ENCODE measurements around the gene TMEM175. TPM values are rescaled to one million over a fixed set of nuclear protein-coding genes. Genes with fewer than 3 reads are reported as not detected.
A peak's percentile ranks its signal among the peaks of the same experiment; 100 is the strongest.

TMEM175 gene
- total and polyA plus RNA-seq, 2 of the 13 experiments (the other 11 are each of a cell fraction or from before 2014, with no cell fraction given): 5.1 to 9.9 TPM

DNA sequence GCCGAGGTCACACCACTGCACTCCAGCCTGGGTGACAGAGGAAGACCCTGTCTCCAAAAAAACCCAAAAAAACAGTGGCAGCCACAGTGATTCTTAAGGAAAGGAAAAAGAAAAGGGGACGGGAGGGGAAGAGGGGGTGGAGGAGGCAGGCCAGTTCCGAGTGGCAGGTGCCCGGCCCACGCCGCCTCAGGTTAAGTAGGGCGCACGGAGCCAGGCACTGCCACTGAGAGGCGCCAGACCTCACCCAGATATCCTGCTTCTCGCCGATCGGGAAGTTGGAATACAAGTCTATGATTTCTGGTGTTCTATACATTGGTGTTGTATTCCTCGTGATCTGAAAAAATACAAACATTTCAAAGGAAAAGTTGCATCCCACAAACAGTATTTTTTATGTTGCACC is 36.0 kb upstream of the TMEM175 start:
- in situ Hi-C loops (cut with HindIII; ENCODE audit: extremely low pct_ligation_motif_present, low pct_unique_long_range_greater_than_20kb): no loop called here
- CTCF ChIA-PET (ENCODE audit: low intra/inter-chr PET ratio, low total read pairs): no interaction called here

DNA sequence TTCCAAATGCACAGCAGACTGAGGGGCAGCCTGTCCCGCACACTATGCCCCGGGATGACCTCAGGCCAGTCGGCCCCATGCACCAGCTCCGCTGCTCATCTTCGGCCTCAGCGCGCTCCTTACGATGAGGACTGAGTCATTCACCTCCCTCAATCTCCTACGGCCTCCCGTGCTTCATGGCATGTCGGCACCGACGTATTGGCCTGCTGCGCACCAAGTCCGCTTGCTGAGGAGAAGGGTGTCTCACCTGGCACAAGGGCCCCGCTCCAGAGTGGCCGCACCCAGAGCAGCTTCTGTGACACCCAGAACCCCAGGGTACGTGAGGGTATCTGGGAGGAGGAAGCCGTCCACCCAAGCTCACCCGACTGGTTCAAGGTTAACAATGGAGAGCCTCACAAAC is 35.6 kb upstream of the TMEM175 start:
- 96% methylated on average over 18 of the region's 20 CpGs for WGBS (ENCODE audit: low lambda C conversion rate)
- no peak overlapping the region for H3K4me3 ChIP-seq (replicated peaks in 1 of 3; ENCODE audit: insufficient read depth in 1 of 3, low read depth in 2 of 3, low read length in 3 of 3)
- ChIA-PET POLR2A (no interaction called here), CTCF (ENCODE audit: low intra/inter-chr PET ratio, low total read pairs) (no interaction called here)
- H4K20me1 ChIP-seq (ENCODE audit: insufficient read depth, low read length): no peaks in the 10 kb centered on the region; the same call in 1 of the 2 replicates
- no peaks in the 10 kb centered on the region for H3K27me3 ChIP-seq (ENCODE audit: control insufficient read depth in 1 of 2, insufficient read depth in 2 of 2, low read length in 2 of 2)
- H3K9ac ChIP-seq (ENCODE audit: insufficient read depth, low read depth, low read length): no peak overlapping the region
- DNase-seq (ENCODE audit: low spot score) (no peak), FAIRE-seq (no peak), ATAC-seq (no peak)
- peaks cover 15 to 36% of the 10 kb centered on the region in 2 experiments; a peak in 4 of 5 replicates for H3K36me3 ChIP-seq (replicated peaks in 1 of 2; ENCODE audit: control insufficient read depth in 1 of 2, insufficient read depth in 2 of 2, low read length in 2 of 2)
- H3K27ac ChIP-seq (ENCODE audit: extremely low read length, insufficient read depth, low read length): no peak overlapping the region
- H3K4me1 ChIP-seq (ENCODE audit: insufficient read depth, low read length): no peaks in the 10 kb centered on the region
- H3K9me3 ChIP-seq (ENCODE audit: low read length): no peaks in the 10 kb centered on the region
- in situ Hi-C loops (cut with HindIII; ENCODE audit: extremely low pct_ligation_motif_present, low pct_unique_long_range_greater_than_20kb): no loop called here
- no peak overlapping the region for H3K4me2 ChIP-seq (ENCODE audit: low read depth, low read length)
- BruUV-seq (replicated peaks): no TSS peak
- H2AFZ ChIP-seq (ENCODE audit: low read length): no peak overlapping the region
- H3K79me2 ChIP-seq (ENCODE audit: insufficient read depth, low read length): no peaks in the 10 kb centered on the region
- intact Hi-C loops (cut with micrococcal nuclease; ENCODE audit: unreplicated experiment): no loop called here
- no peak for TF ChIP-seq GATA4 (IDR thresholded peaks at IDR 0.05; ENCODE audit: borderline replicate concordance, low read depth)
- TF ChIP-seq ZNF737 (CRISPR knock-in tag; IDR thresholded peaks at IDR 0.05; ENCODE audit: borderline replicate concordance): no peak
- no peak for TF ChIP-seq CBFB (CRISPR knock-in tag; IDR thresholded peaks at IDR 0.05)
- no peak for TF ChIP-seq ZNF781 (CRISPR knock-in tag; IDR thresholded peaks at IDR 0.05; ENCODE audit: borderline replicate concordance, not compliant biosample characterization)
- no peak for TF ChIP-seq HMG20B (CRISPR knock-in tag; conservative IDR thresholded peaks at IDR 0.05)
- TF ChIP-seq SALL2 (CRISPR knock-in tag; IDR thresholded peaks at IDR 0.05): no peak
- TF ChIP-seq ZNF180 (CRISPR knock-in tag; IDR thresholded peaks at IDR 0.05; ENCODE audit: borderline replicate concordance, low read depth): no peak
- no peak for TF ChIP-seq ZC3H13 (CRISPR knock-in tag; IDR thresholded peaks at IDR 0.05)
- TF ChIP-seq TOPORS (CRISPR knock-in tag; IDR thresholded peaks at IDR 0.05): no peak
- TF ChIP-seq, protein P1, sequence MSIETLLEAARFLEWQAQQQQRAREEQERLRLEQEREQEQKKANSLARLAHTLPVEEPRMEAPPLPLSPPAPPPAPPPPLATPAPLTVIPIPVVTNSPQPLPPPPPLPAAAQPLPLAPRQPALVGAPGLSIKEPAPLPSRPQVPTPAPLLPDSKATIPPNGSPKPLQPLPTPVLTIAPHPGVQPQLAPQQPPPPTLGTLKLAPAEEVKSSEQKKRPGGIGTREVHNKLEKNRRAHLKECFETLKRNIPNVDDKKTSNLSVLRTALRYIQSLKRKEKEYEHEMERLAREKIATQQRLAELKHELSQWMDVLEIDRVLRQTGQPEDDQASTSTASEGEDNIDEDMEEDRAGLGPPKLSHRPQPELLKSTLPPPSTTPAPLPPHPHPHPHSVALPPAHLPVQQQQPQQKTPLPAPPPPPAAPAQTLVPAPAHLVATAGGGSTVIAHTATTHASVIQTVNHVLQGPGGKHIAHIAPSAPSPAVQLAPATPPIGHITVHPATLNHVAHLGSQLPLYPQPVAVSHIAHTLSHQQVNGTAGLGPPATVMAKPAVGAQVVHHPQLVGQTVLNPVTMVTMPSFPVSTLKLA (IDR thresholded peaks at IDR 0.05): no peak
- TF ChIP-seq REL (CRISPR knock-in tag; conservative IDR thresholded peaks at IDR 0.05): no peak
- no peak for TF ChIP-seq ZNF619 (CRISPR knock-in tag; IDR thresholded peaks at IDR 0.05)
- no peak for TF ChIP-seq HOXA5 (CRISPR knock-in tag; IDR thresholded peaks at IDR 0.05)

More for the DNA sequence above, 36.0 kb upstream of the TMEM175 start:
- no peak overlapping the region for H2AFZ ChIP-seq (ENCODE audit: low read length)
- TSS peak; percentile 39 for BruUV-seq (replicated peaks)
- DNase-seq (ENCODE audit: low spot score) (no peak), FAIRE-seq (no peak), ATAC-seq (no peak)
- 97% methylated on average over 13 of the region's 13 CpGs for WGBS (ENCODE audit: low lambda C conversion rate)
- H3K27me3 ChIP-seq (ENCODE audit: control insufficient read depth in 1 of 2, insufficient read depth in 2 of 2, low read length in 2 of 2): no peaks in the 10 kb centered on the region
- no peak overlapping the region for H3K4me2 ChIP-seq (ENCODE audit: low read depth, low read length)
- H4K20me1 ChIP-seq (ENCODE audit: insufficient read depth, low read length): no peaks in the 10 kb centered on the region
- H3K9ac ChIP-seq (ENCODE audit: insufficient read depth, low read depth, low read length): no peak overlapping the region
- H3K27ac ChIP-seq (ENCODE audit: extremely low read length, insufficient read depth, low read length): no peak overlapping the region
- no peak overlapping the region for H3K4me3 ChIP-seq (replicated peaks in 1 of 3; ENCODE audit: insufficient read depth in 1 of 3, low read depth in 2 of 3, low read length in 3 of 3)
- POLR2A ChIA-PET: no interaction called here
- intact Hi-C loops (cut with micrococcal nuclease; ENCODE audit: unreplicated experiment): no loop called here
- no peaks in the 10 kb centered on the region for H3K9me3 ChIP-seq (ENCODE audit: low read length)
- TF ChIP-seq ZBTB38 (CRISPR knock-in tag; IDR thresholded peaks at IDR 0.05) (peak; percentile 46; the same call in 1 of the 2 replicates), STAG1 (CRISPR knock-in tag; IDR thresholded peaks at IDR 0.05) (peak; percentile 9; the same call in 1 of the 2 replicates), CREB1 (IDR thresholded peaks at IDR 0.05) (no peak), CREB1 (CRISPR knock-in tag; IDR thresholded peaks at IDR 0.05) (no peak)
- TF ChIP-seq, protein P2, sequence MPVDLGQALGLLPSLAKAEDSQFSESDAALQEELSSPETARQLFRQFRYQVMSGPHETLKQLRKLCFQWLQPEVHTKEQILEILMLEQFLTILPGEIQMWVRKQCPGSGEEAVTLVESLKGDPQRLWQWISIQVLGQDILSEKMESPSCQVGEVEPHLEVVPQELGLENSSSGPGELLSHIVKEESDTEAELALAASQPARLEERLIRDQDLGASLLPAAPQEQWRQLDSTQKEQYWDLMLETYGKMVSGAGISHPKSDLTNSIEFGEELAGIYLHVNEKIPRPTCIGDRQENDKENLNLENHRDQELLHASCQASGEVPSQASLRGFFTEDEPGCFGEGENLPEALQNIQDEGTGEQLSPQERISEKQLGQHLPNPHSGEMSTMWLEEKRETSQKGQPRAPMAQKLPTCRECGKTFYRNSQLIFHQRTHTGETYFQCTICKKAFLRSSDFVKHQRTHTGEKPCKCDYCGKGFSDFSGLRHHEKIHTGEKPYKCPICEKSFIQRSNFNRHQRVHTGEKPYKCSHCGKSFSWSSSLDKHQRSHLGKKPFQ (CRISPR knock-in tag; IDR thresholded peaks at IDR 0.05; ENCODE audit: insufficient replicate concordance): no peak
- TF ChIP-seq, protein P3, sequence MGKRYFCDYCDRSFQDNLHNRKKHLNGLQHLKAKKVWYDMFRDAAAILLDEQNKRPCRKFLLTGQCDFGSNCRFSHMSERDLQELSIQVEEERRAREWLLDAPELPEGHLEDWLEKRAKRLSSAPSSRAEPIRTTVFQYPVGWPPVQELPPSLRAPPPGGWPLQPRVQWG (CRISPR knock-in tag; IDR thresholded peaks at IDR 0.05; ENCODE audit: borderline replicate concordance, low read depth): no peak
- H3K36me3 ChIP-seq (replicated peaks in 1 of 2; ENCODE audit: control insufficient read depth in 1 of 2, insufficient read depth in 2 of 2, low read length in 2 of 2): peaks cover 14 to 33% of the 10 kb centered on the region in 2 experiments; a peak in 4 of 5 replicates
- no peaks in the 10 kb centered on the region for H3K79me2 ChIP-seq (ENCODE audit: insufficient read depth, low read length)
- H3K4me1 ChIP-seq (ENCODE audit: insufficient read depth, low read length): no peaks in the 10 kb centered on the region

Measured in HepG2 (cell line).